Epithelial cell of esophagus (primary cell): Measurements from ENCODE around the gene LRRC70.

Source experiments
- DNase-seq: peaks from one replicate; pipeline ENCODE4 v3.0.0; 2010; ENCODE audit warnings: low read depth
- H3K4me3 ChIP-seq: 2 replicates; pipeline ENCODE4 v1.5.1; 2011; ENCODE audit warnings: mild to moderate bottlenecking, low read length, control low read depth
- TF ChIP-seq, protein P1 (sequence below): IDR thresholded peaks from 2 replicates; pipeline ENCODE4 v1.5.1; 2011; ENCODE audit warnings: low read depth, mild to moderate bottlenecking, low read length, control low read depth, inconsistent platforms; ENCODE audit not compliant: insufficient read depth; ENCODE audit errors: missing control alignments

LRRC70 gene

DNA sequence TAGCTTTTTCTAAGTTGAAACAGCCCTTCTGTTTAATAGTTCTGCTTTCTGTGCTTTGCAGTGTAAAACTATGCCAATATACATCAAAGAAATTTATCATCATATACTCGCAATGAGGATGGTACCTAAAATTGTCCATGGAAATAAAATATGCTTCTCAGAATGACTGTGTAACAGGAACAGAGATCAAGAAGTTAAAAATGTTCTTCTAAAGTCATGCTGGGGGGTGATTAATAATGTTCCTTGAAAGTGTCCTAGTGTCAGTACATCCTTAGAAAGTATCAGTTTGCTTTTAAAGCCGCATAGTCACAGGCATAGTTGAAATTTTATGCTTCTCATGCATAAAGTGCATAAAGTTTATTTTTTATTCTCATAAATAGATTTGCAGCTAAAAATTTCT, 4.0 kb upstream of the LRRC70 start:
- DNase-seq = no peak
- H3K4me3 ChIP-seq = no peak overlapping the region
- TF ChIP-seq, protein P1, sequence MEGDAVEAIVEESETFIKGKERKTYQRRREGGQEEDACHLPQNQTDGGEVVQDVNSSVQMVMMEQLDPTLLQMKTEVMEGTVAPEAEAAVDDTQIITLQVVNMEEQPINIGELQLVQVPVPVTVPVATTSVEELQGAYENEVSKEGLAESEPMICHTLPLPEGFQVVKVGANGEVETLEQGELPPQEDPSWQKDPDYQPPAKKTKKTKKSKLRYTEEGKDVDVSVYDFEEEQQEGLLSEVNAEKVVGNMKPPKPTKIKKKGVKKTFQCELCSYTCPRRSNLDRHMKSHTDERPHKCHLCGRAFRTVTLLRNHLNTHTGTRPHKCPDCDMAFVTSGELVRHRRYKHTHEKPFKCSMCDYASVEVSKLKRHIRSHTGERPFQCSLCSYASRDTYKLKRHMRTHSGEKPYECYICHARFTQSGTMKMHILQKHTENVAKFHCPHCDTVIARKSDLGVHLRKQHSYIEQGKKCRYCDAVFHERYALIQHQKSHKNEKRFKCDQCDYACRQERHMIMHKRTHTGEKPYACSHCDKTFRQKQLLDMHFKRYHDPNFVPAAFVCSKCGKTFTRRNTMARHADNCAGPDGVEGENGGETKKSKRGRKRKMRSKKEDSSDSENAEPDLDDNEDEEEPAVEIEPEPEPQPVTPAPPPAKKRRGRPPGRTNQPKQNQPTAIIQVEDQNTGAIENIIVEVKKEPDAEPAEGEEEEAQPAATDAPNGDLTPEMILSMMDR = no peak

DNA sequence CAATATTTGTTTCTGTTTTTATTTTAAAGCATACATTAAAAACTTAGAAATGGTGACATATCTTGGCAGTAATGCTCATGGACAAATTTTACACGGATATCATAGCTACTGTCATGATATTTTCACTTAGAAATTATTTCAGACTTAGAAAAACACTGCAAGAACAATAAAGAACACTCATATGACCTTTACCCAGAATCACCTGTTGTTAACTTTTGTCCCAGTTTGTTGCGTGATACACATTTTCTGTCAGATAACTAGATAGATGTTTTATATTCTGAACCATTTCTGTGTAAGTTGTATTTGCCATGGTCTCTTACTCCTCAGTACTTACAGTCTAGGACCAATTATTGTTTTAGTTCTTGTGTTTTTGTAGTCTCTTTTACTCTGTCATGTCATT, 3.6 kb upstream of the LRRC70 start:
- TF ChIP-seq, protein P1 = no peak
- H3K4me3 ChIP-seq = no peak overlapping the region
- DNase-seq = no peak

DNA sequence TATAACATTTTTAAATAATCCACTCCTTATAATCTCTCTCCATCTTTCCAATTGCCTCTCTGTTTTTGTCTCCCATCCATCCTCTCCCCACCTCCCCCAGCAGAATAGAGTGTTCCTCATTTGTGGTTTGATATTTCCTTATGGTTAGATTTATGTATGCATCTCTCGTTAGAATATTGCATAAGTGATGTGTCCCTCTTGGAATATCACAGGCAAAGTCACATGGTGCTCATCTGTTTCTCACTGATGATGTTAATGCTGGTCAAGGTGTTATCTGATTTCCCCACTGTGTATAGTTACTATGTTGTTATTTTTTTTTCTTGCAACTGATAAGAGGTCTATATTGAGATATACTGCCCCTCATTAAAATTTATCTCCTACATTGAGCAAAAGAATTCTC, 3.1 kb upstream of the LRRC70 start:
- TF ChIP-seq, protein P1 = no peak
- H3K4me3 ChIP-seq = no peak overlapping the region
- DNase-seq = no peak

DNA sequence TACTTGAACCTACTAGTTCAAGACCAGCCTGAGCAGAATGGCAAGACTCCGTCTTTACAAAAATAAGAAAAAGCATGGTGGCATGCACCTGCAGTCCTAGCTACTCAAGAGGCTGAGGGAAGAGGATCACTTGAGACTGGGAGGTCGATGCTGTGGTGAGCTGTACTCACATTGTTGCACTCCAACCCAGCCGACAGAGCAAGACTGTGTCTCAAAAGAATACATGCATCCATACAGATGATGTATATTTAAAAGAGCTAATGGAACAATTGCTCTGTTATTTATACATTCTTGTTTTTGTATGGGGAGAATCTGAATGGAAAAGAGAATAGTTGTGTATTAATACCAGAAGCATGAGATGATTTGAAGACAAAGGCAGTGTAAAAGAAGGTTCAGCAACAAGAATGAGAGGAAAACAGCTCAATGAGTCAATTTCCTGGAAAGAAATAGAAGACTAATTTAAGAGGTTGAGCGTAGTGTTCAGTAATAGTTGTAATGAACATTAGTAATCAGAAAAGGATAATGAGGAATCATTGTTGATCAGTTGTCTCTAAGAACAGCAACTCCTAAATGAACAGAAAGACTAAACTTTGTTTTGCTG, 1.9 kb upstream of the LRRC70 start:
- no peak overlapping the region for H3K4me3 ChIP-seq
- TF ChIP-seq, protein P1 = no peak
- no peak for DNase-seq

DNA sequence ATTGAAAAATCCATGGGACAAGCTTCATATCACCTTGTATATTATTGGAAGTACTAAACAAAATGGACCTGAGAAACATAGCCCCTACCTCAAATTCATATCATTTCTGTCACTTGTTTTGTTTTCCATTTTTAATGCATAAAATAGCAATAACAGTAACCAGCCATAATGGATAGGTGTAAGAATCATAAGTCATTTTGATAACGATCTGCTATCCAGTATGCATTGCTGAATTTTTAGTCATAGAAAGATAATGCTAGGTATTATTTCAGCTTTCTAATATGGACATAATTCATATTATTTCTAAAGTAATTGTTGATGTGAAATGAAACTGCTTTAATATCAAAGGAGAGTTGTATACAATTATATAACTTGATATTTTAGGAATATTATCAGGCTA, 1.1 kb upstream of the LRRC70 start:
- no peak for DNase-seq
- TF ChIP-seq, protein P1 = no peak

DNA sequence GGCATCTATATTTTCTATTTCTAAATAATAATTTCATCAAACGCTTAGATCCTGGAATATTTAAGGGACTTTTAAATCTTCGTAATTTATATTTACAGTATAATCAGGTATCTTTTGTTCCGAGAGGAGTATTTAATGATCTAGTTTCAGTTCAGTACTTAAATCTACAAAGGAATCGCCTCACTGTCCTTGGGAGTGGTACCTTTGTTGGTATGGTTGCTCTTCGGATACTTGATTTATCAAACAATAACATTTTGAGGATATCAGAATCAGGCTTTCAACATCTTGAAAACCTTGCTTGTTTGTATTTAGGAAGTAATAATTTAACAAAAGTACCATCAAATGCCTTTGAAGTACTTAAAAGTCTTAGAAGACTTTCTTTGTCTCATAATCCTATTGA, 1.1 kb downstream of the LRRC70 start:
- TF ChIP-seq, protein P1 = no peak
- no peak overlapping the region for H3K4me3 ChIP-seq
- no peak for DNase-seq

More for the DNA sequence above, 1.1 kb upstream of the LRRC70 start:
- H3K4me3 ChIP-seq = no peak overlapping the region
